IPS-20b (cell line): ENCODE measurements around the gene CABLES2.

Source experiments
- H3K27ac ChIP-seq: one replicate; pipeline ENCODE4 v1.5.1; 2013; ENCODE audit warnings: low read length
- H3K27me3 ChIP-seq: 2 replicates; pipeline ENCODE4 v1.6.1; 2013; ENCODE audit warnings: mild to moderate bottlenecking, low read length, inconsistent platforms; ENCODE audit not compliant: insufficient read depth
- H3K36me3 ChIP-seq: 2 replicates; pipeline ENCODE4 v1.6.1; 2013; ENCODE audit warnings: low read depth, mild to moderate bottlenecking, inconsistent platforms, low read length, moderate library complexity; ENCODE audit not compliant: insufficient read depth
- H3K4me1 ChIP-seq: 2 replicates; pipeline ENCODE4 v1.6.1; 2013; ENCODE audit warnings: mild to moderate bottlenecking, control low read depth, inconsistent platforms, low read length, moderate library complexity; ENCODE audit not compliant: insufficient read depth
- H3K4me3 ChIP-seq: 2 replicates; pipeline ENCODE4 v1.5.1; 2013; ENCODE audit warnings: mild to moderate bottlenecking, low read length, inconsistent platforms
- H3K9ac ChIP-seq: 2 replicates; pipeline ENCODE4 v1.6.1; 2013; ENCODE audit warnings: low read depth, mild to moderate bottlenecking, inconsistent platforms, low read length, moderate library complexity
- H3K9me3 ChIP-seq: 2 replicates; pipeline ENCODE4 v1.6.1; 2013; ENCODE audit warnings: mild to moderate bottlenecking, low read depth, low read length, inconsistent platforms; ENCODE audit not compliant: insufficient read depth

The CABLES2 gene

DNA sequence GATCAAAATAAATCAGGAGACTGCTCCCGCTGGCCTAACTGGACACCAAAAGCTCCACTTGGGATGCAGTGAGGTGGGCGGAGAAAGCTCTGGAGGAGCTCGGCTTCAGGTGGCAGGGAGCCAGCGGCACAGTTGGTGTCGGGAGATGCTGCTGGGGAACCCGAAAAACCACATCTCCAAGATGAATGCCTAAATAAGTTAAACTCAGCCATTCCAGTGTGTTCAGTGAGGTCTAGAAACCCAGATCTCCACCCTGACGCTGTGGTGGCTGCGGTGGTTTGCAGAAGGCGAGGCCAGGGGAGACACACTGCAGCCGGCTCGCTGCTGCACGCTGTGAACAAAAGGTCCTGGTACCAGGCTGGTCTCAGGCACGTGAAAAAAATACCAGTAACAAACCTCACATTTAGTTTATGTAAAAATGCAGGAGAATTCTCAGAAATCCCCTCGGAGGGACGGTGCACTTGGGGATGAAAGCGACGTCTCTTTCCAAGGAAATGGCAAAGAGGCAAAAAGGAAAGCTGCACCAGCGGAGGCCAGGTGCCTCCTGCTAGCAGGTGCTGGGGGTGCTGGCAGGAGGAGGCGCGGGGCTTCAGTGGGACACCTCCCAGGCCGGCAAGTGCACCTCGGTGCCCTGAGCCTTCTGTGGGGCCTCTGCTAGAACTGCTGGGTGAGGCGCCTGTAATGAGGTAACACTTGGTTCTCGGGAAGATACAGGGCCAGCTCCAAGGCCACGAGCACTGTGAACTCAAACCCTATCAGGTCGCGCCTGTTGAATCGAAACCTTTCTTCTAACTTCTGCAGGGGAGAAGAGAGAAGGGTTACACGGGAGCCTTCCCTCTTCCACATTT, 16.5 kb downstream of the CABLES2 start:
- no peak overlapping the region for H3K9ac ChIP-seq
- H3K36me3 ChIP-seq: peaks cover 32% of the 10 kb centered on the region
- H3K27me3 ChIP-seq: no peaks in the 10 kb centered on the region
- H3K4me1 ChIP-seq: no peaks in the 10 kb centered on the region; the same call in 1 of the 2 replicates
- no peaks in the 10 kb centered on the region for H3K9me3 ChIP-seq
- no peak overlapping the region for H3K27ac ChIP-seq
- no peak overlapping the region for H3K4me3 ChIP-seq

DNA sequence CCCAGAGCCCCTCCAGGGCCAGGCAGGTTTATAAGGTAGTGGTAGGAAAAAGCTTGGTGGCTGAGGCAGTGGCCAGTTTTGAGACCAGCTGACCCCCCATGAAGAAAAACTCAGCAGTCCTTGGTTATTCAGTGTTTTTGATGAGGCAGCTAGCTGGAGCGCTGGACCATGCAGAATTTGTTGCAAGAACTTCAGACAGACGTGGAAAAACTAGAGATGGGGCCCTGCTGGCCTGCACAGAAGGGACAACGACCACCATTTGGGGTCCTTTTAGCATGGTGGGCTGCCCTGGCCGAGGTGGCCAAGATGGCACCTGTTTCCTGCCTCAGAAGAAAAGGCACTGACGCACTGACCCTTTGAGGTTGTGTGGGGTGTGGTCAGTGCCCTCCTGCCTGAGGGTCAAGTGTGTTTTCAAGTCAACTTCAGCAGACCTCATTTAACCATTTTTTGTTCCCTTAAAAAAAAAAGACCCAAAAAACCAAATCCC, 17.4 kb downstream of the CABLES2 start:
- peaks cover 32% of the 10 kb centered on the region for H3K36me3 ChIP-seq

DNA sequence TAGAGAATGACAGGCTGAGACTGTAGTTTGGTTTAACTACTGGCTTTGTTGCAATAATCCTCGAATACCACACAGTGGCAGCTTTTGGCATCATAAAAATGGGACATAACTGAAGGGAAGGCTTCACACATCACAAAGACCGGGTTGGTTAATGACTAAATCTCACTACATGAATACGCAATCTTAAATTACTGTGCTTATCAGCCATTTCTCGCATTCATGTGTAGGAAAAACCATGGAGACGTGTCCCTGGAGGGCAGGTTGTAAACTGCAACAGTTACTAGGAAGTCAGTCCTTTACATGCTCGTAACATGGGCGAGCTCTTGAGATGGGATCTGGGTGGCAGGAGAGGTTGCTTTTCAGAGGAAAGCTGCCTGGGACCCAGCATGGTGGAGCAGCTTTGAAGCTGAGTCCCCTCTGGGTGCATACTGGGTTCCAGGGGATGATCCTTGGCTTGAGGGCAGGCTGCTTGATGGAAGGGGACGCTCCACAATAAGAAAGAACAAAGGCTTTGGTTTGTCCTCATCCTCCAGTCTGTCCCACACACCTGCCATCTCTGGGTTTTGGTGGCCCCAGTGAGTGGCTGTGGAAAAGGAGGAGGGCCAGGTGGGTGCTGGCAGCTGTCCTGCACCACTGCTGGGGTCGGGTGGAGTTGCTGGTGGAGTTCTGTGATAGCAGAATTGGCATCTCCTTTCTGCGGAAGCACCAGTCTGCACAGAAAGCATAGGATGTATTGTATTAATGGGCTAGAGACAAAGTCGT, 18.1 kb downstream of the CABLES2 start:
- Histone ChIP-seq H3K27ac (peak overlapping the region; percentile 18), H3K4me1 (no peaks in the 10 kb centered on the region; the same call in 1 of the 2 replicates), H3K9ac (0 out of 2 replicates have a peak overlapping the region, but pooled peaks have one; percentile 100), H3K27me3 (no peaks in the 10 kb centered on the region), H3K9me3 (no peaks in the 10 kb centered on the region), H3K4me3 (no peak overlapping the region; the same call in 1 of the 2 replicates), H3K36me3 (peaks cover 32% of the 10 kb centered on the region)

More for the DNA sequence above, 17.4 kb downstream of the CABLES2 start:
- no peaks in the 10 kb centered on the region; the same call in 1 of the 2 replicates for H3K4me1 ChIP-seq
- H3K27me3 ChIP-seq: no peaks in the 10 kb centered on the region
- no peak overlapping the region for H3K4me3 ChIP-seq
- H3K9me3 ChIP-seq: no peaks in the 10 kb centered on the region
- H3K27ac ChIP-seq: no peak overlapping the region
- H3K9ac ChIP-seq: no peak overlapping the region

DNA sequence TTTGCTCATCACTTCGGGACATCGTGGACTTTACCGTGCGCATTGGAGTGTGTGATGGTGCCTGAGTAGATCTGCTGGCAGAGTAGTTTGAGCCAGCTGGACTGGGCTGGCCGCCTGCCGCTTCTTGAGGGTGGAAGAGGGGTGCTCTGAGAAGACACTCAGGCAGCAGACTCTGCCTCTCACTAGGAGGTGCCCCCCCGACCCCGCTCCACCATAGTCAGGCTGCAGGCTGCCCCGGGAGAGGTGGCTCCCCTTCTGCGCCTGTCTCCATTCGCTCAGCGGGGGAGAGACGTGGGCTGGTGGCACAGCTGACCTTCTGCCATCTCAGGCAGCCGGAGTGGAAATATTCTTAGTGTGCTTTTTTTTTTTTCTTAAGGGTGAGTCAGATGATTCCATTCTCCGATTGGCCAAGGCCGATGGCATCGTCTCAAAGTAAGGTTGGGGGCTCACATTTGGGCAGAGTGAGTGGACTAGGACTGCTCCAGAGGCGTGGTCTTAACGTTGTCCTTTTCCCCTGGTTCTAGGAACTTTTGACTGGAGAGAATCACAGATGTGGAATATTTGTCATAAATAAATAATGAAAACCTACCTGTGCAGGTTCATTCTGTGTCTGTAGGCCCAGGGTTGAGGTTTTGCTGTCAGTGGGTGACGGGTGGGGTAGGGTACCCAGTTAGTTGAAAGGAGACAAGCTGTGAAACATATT, 19.0 kb downstream of the CABLES2 start:
- Histone ChIP-seq H3K27me3 (no peaks in the 10 kb centered on the region), H3K4me1 (no peaks in the 10 kb centered on the region; the same call in 1 of the 2 replicates), H3K36me3 (peaks cover 32% of the 10 kb centered on the region), H3K4me3 (peak overlapping the region; percentile 100), H3K27ac (peak overlapping the region; percentile 86), H3K9me3 (no peaks in the 10 kb centered on the region), H3K9ac (peak overlapping the region; percentile 100)

DNA sequence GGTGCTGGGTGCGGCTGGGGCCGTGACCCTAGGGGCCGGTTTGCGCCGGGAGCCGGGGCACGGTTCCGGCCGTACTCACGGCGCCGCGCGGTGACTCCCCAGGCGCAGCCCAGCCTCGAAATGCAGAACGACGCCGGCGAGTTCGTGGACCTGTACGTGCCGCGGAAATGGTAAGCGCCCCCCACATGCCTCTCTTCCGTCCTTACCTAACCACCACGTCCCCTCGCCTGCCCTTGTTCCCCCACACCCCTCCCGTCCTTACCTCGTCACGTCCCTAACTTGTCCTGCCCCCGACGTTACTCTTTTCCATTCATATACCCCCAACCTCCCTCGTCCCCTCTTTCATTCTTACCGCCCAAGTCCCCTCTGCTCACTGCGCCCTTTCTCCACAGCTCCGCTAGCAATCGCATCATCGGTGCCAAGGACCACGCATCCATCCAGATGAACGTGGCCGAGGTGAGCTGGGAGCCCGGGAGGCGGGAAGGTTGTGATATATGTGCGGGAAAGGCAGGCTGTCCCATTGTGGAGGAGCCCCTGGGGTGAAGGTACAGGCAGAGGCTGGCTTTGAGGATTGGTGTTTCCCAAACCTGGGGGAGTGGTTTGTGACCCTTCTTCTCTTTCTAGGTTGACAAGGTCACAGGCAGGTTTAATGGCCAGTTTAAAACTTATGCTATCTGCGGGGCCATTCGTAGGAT, 19.7 kb downstream of the CABLES2 start:
- no peaks in the 10 kb centered on the region for H3K9me3 ChIP-seq
- H3K27me3 ChIP-seq: no peaks in the 10 kb centered on the region
- H3K36me3 ChIP-seq: peaks cover 32% of the 10 kb centered on the region
- H3K4me1 ChIP-seq: no peaks in the 10 kb centered on the region; the same call in 1 of the 2 replicates
- H3K4me3 ChIP-seq: peak overlapping the region; percentile 100
- H3K9ac ChIP-seq: peak overlapping the region; percentile 100
- H3K27ac ChIP-seq: peak overlapping the region; percentile 86

DNA sequence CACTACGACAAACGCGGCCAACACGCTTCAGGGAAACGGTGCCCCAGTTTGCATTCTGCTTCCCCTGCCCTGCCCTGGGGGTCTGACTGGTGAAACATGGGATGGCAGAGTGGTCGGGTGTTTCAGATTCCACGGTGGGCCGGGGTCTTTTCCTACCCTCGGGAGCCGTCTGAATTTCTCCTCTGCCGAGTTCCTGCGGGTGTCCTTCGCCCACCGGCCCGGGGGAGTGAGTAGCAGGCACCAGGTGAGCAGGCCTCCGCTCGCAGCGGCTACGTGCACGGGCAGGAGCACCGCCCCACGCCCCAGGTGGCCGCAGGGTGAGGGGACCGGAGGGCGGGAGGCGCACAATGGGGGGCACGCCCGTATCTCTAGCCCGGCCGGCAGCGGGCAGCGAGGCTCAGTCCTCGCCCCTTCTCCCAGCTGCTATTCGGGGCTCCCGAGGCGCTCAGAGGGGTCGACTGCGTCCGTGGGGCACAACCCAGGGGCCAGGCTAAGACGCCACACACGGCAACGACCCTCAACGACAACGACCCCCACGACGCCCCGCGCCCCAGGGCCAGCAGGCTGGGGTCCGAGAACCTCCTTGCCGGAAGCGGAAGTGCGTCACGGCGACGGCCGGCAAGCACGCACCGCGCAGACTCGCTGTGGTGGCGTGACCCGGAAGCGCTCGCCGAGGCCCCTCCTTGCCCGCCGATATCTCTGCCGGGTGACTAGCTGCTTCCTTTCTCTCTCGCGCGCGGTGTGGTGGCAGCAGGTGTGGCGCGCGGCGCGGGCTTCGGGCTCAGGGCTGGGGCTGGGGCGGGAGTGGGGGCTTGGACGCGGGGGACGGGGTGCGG, 20.5 kb downstream of the CABLES2 start, which contains the start of gene RPS21:
TSS of gene RPS21 (plus strand) at position 721 of the 836 bp plus-strand sequence. CDS start 236 bp downstream, outside the sequence.
- H3K36me3 ChIP-seq: peaks cover 40% of the 10 kb centered on the region
- H3K4me1 ChIP-seq: no peaks in the 10 kb centered on the region; the same call in 1 of the 2 replicates
- H3K27ac ChIP-seq: peak within 1 kb of the TSS; percentile 97
- H3K9ac ChIP-seq: peak within 1 kb of the TSS; percentile 100
- H3K9me3 ChIP-seq: no peaks in the 10 kb centered on the region
- H3K27me3 ChIP-seq: no peaks in the 10 kb centered on the region
- peak within 1 kb of the TSS; percentile 100 for H3K4me3 ChIP-seq

DNA sequence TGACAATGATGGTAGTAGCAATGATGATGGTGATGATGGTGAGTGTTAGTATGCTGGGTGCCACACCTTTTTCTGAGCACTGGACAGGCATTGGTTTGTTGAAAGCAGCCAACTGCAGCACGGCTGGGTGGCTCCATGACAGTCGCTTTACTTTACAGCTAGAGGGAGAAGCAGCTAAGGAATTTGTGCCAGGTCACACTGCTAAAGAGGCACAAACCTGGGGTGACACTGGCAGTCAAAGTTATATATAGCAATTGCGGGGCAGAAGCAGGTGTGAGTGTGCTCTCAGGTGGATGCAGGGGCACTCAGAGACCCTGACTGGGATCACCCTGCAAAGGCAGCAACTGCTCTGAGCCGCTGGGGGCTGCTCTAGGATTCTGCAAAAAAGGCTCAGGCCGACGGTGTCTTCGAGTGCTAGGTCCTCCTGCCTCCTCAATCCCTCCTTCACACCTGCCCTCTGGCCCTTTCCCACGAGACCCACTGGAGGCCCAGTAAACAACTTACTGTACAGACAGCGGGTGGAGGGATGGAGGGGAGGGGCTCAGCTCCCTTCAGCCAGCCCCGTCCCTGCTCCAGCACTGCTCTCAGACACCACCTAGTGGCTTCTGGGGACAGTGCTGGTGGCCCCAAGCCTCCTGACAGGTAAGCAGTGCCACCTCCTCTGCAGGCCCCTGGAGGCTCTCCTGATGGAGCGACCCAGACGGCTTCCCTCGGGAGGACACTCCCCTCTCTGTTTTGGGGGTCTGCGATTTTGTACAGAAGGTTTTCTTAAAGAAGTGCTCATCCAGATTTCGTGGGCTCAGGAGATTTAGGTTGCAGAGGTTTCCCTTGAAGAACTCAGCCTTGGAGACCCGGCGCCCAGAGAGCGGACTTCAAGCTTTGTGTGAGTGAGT, 24.5 kb downstream of the CABLES2 start:
- Histone ChIP-seq H3K9ac (no peak overlapping the region), H3K4me1 (no peaks in the 10 kb centered on the region; the same call in 1 of the 2 replicates), H3K27me3 (no peaks in the 10 kb centered on the region), H3K27ac (no peak overlapping the region), H3K36me3 (peaks cover 12% of the 10 kb centered on the region), H3K9me3 (no peaks in the 10 kb centered on the region), H3K4me3 (no peak overlapping the region)

DNA sequence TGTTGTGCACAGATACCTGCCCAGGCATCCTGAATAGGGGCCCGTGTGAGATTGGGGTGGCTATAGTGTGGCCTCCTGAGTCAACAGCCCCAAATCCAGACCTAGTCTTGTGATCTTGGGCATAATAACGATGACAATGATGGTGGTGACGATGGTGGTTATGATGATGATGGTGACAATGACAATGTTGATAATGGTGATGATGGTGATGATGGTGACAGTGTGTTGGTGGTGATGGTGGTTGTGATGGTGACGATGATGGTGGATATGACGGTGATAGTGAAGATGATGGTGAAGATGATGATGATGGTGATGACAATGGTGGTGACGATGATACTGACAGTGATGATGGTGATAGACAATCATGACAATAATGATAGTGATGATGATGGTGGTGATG, 25.2 kb downstream of the CABLES2 start:
- no peaks in the 10 kb centered on the region for H3K9me3 ChIP-seq

DNA sequence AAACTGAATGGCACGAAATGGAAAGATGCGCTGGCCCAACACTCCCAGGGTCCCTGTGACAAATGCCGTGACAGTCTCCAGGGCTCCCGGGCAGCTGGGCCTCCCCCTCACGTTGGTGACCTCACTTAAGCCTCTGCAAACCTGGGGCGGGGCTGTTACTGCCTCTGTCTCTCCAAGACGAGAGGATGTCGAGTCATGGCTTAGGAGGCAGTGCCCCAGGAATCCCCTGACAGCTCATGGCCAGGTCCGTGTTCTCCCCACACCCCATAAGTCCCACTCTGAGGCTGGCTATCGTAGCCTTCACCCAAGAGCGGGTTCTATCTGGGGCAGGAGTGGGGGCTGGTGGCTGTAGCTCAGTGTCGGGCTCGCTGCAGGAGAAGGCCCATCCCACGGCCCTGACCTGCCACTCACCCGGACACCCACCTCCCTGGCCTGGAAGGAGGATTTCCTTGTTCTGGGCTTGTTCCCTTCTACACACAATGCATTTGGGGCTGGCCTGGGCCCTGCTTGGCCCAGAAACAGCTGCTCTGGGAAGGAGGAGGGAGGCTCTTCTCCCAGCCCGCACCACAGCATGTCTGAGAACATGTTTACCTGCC, 25.8 kb downstream of the CABLES2 start:
- Histone ChIP-seq H3K4me1 (peaks cover 8% of the 10 kb centered on the region; the same call in 1 of the 2 replicates), H3K9me3 (no peaks in the 10 kb centered on the region), H3K9ac (no peak overlapping the region), H3K4me3 (no peak overlapping the region), H3K36me3 (peaks cover 8% of the 10 kb centered on the region), H3K27ac (no peak overlapping the region), H3K27me3 (no peaks in the 10 kb centered on the region)

More for the DNA sequence above, 25.2 kb downstream of the CABLES2 start:
- no peak overlapping the region for H3K27ac ChIP-seq
- H3K27me3 ChIP-seq: no peaks in the 10 kb centered on the region
- peaks cover 8% of the 10 kb centered on the region for H3K36me3 ChIP-seq
- H3K4me1 ChIP-seq: peaks cover 4% of the 10 kb centered on the region; the same call in 1 of the 2 replicates
- H3K9ac ChIP-seq: no peak overlapping the region
- no peak overlapping the region for H3K4me3 ChIP-seq
